HG03521 (cell line): ENCODE data around the gene CRABP2.

Source experiments
- ATAC-seq: cut with Tn5 transposase; IDR thresholded peaks from one replicate; pipeline ENCODE4 v1.9.1; 2021; ENCODE audit warnings: mild to moderate bottlenecking, moderate library complexity; ENCODE audit not compliant: unreplicated experiment

The CRABP2 gene

GRCh38 chr1:156742801-156743200 is 37.4 kb upstream of the CRABP2 start:
- ATAC-seq = no peak

- no peak for ATAC-seq
These were observed 36.6 kb upstream of the CRABP2 start for GRCh38 chr1:156742017-156742416.

GRCh38 chr1:156741481-156741983 is 36.1 kb upstream of the CRABP2 start:
- ATAC-seq = peak; percentile 1

GRCh38 chr1:156740741-156741480 is 35.5 kb upstream of the CRABP2 start, which contains the start of gene MRPL24:
Gene MRPL24, minus strand, starts transcription at chr1:156741088. Its CDS starts 2,384 bp downstream, at chr1:156738704.
- ATAC-seq = peak; percentile 85

- ATAC-seq = peak; percentile 4
These were observed 34.9 kb upstream of the CRABP2 start for GRCh38 chr1:156740237-156740740.

GRCh38 chr1:156738916-156739315 is 33.5 kb upstream of the CRABP2 start:
- ATAC-seq = no peak

GRCh38 chr1:156738407-156738806 is 33.0 kb upstream of the CRABP2 start:
- no peak for ATAC-seq

GRCh38 chr1:156733989-156734584 is 28.7 kb upstream of the CRABP2 start:
- ATAC-seq = no peak

GRCh38 chr1:156728599-156729462 is 23.4 kb upstream of the CRABP2 start, which contains the start of gene ISG20L2:
Gene ISG20L2, minus strand, starts transcription at chr1:156728766. Its CDS starts 1,114 bp downstream, at chr1:156727652.
- peak; percentile 90 for ATAC-seq

- ATAC-seq = peak; percentile 62
These were observed 22.7 kb upstream of the CRABP2 start, which contains the start of gene METTL25B for GRCh38 chr1:156727926-156728598. Gene METTL25B, plus strand, starts transcription at chr1:156728469. Its CDS starts 636 bp downstream, at chr1:156729105.

GRCh38 chr1:156727492-156727891 is 22.1 kb upstream of the CRABP2 start:
- ATAC-seq = no peak

GRCh38 chr1:156726549-156727226 is 21.3 kb upstream of the CRABP2 start:
- no peak for ATAC-seq

- no peak for ATAC-seq
These were observed 20.4 kb upstream of the CRABP2 start for GRCh38 chr1:156725683-156726280.

- no peak for ATAC-seq
These were observed 16.2 kb upstream of the CRABP2 start for GRCh38 chr1:156721535-156721934.

- no peak for ATAC-seq
These were observed 15.7 kb upstream of the CRABP2 start for GRCh38 chr1:156721131-156721530.

- no peak for ATAC-seq
These were observed 12.0 kb upstream of the CRABP2 start for GRCh38 chr1:156717351-156717750.

- no peak for ATAC-seq
These were observed 9.4 kb upstream of the CRABP2 start for GRCh38 chr1:156714830-156715229.

- ATAC-seq = no peak
These were observed 7.2 kb upstream of the CRABP2 start for GRCh38 chr1:156712626-156713025.
